GM19043 (cell line): Measurements from ENCODE around the gene PPP1R37.

Experiments used
- ATAC-seq: cut with Tn5 transposase; IDR thresholded peaks from one replicate; pipeline ENCODE4 v1.9.1; 2021; ENCODE audit warnings: low read depth; ENCODE audit not compliant: unreplicated experiment

The PPP1R37 gene

GRCh38 chr19:45070214-45070613, 22.8 kb upstream of the PPP1R37 start:
- no peak for ATAC-seq

GRCh38 chr19:45070861-45071544, 22.0 kb upstream of the PPP1R37 start:
- ATAC-seq, result no peak

- no peak for ATAC-seq
Measured at GRCh38 chr19:45071545-45071938, 21.4 kb upstream of the PPP1R37 start.

GRCh38 chr19:45071969-45072790, 20.8 kb upstream of the PPP1R37 start:
- ATAC-seq, result no peak

GRCh38 chr19:45074744-45075300, 18.2 kb upstream of the PPP1R37 start:
- ATAC-seq, result no peak

GRCh38 chr19:45075301-45076028, 17.5 kb upstream of the PPP1R37 start:
- ATAC-seq, result peak; percentile 53

GRCh38 chr19:45076029-45076850, 16.7 kb upstream of the PPP1R37 start, which contains the start of gene ZNF296:
TSS of gene ZNF296 (minus strand) at chr19:45076478. CDS start at chr19:45076373, 105 bp downstream.
- peak; percentile 37 for ATAC-seq

GRCh38 chr19:45076851-45077730, 15.9 kb upstream of the PPP1R37 start:
- no peak for ATAC-seq

GRCh38 chr19:45078390-45079062, 14.5 kb upstream of the PPP1R37 start:
- no peak for ATAC-seq

- no peak for ATAC-seq
Measured at GRCh38 chr19:45079063-45079910, 13.7 kb upstream of the PPP1R37 start, which contains the start of gene GEMIN7. TSS of gene GEMIN7 (plus strand) at chr19:45079260. CDS start at chr19:45090115, 10,855 bp downstream.

- ATAC-seq, result no peak
Measured at GRCh38 chr19:45079911-45080370, 13.0 kb upstream of the PPP1R37 start.

GRCh38 chr19:45082170-45082569, 10.8 kb upstream of the PPP1R37 start:
- ATAC-seq, result no peak

- no peak for ATAC-seq
Measured at GRCh38 chr19:45086480-45086879, 6.5 kb upstream of the PPP1R37 start.

- no peak for ATAC-seq
Measured at GRCh38 chr19:45087531-45087930, 5.4 kb upstream of the PPP1R37 start.

- no peak for ATAC-seq
Measured at GRCh38 chr19:45090034-45090433, 2.9 kb upstream of the PPP1R37 start.

GRCh38 chr19:45090606-45091005, 2.4 kb upstream of the PPP1R37 start:
- no peak for ATAC-seq
